GM19468 (cell line): ENCODE results near the gene IL22RA1.

Experiments used
- ATAC-seq: cut with Tn5 transposase; IDR thresholded peaks from one replicate; pipeline ENCODE4 v1.9.1; 2021; ENCODE audit warnings: mild to moderate bottlenecking, moderate library complexity, moderate number of reproducible peaks; ENCODE audit not compliant: unreplicated experiment; ENCODE audit errors: extremely low read depth

IL22RA1 gene

GRCh38 chr1:24118410-24119242, 24.3 kb downstream of the IL22RA1 start:
- no peak for ATAC-seq

- no peak for ATAC-seq
Measured at GRCh38 chr1:24117722-24118409, 25.1 kb downstream of the IL22RA1 start.

GRCh38 chr1:24117132-24117531, 25.8 kb downstream of the IL22RA1 start:
- no peak for ATAC-seq

GRCh38 chr1:24114753-24115152, 28.2 kb downstream of the IL22RA1 start:
- no peak for ATAC-seq

GRCh38 chr1:24113641-24114033, 29.3 kb downstream of the IL22RA1 start:
- ATAC-seq, result no peak

- ATAC-seq, result no peak
Measured at GRCh38 chr1:24111996-24112779, 30.8 kb downstream of the IL22RA1 start, which contains the start of gene MYOM3. TSS of gene MYOM3 (minus strand) at chr1:24112135. CDS start at chr1:24108636, 3,499 bp downstream.

GRCh38 chr1:24111262-24111995, 31.5 kb downstream of the IL22RA1 start:
- ATAC-seq, result no peak

GRCh38 chr1:24110642-24111261, 32.2 kb downstream of the IL22RA1 start:
- ATAC-seq, result no peak

GRCh38 chr1:24109686-24110475, 33.1 kb downstream of the IL22RA1 start:
- ATAC-seq, result no peak

- no peak for ATAC-seq
Measured at GRCh38 chr1:24109166-24109483, 33.8 kb downstream of the IL22RA1 start.

GRCh38 chr1:24108334-24109165, 34.4 kb downstream of the IL22RA1 start:
- ATAC-seq, result no peak

- ATAC-seq, result no peak
Measured at GRCh38 chr1:24107462-24108138, 35.3 kb downstream of the IL22RA1 start.

GRCh38 chr1:24105368-24106160, 37.4 kb downstream of the IL22RA1 start:
- ATAC-seq, result no peak

GRCh38 chr1:24104854-24105253, 38.1 kb downstream of the IL22RA1 start:
- ATAC-seq, result no peak

GRCh38 chr1:24103879-24104278, 39.1 kb downstream of the IL22RA1 start:
- no peak for ATAC-seq

- no peak for ATAC-seq
Measured at GRCh38 chr1:24103408-24103807, 39.5 kb downstream of the IL22RA1 start.

- no peak for ATAC-seq
Measured at GRCh38 chr1:24102961-24103360, 40.0 kb downstream of the IL22RA1 start.
